ENCODE results near the gene GGN. TPM values are rescaled to one million over a fixed set of nuclear protein-coding genes. Genes with fewer than 3 reads are reported as not detected.

GGN gene
- total and polyA plus RNA-seq, 2 of the 13 experiments (the other 11 are each of a cell fraction or from before 2014, with no cell fraction given), result not detected

DNA sequence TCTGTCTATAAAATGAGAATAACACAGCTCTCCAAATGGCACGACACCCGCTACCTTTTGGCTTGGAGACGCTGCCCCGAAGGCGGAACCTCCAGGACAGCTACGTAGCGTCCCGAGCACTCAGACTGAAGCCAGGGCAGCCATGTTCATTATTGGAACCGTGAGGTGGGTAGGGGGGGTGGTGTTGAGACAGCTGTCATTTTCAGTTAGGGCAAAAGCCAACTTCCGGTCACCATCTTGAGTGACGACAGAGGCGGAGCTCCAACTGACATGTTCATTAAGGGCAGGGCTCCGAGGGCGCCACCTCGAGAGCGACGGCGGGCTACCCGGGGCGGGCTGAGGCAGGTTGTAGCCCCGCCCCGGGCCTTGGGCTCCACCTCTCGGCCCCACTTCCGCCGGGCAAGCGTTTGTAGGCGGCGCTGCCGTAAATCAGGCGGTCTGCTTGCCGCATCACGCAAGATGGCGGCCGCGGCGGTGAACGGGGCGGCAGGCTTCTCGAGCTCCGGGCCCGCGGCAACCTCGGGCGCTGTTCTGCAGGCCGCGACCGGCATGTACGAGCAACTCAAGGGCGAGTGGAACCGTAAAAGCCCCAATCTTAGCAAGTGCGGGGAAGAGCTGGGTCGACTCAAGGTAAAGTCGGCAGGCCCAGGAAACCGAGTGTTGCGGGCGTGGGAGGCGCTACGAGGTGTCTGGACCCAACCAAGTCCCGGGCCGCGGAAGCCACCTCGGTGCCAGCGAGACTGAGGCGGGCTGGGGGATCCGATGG, 13.3 kb downstream of the GGN start, which contains the start of gene PSMD8 (continued):
- 0 out of 2 replicates have a peak, but pooled peaks have one; percentile 63 for TF ChIP-seq ZNF703 (CRISPR knock-in tag; IDR thresholded peaks at IDR 0.05; ENCODE audit: borderline replicate concordance)
- peak; percentile 79; the same call in 1 of the 2 replicates for TF ChIP-seq ZNF552 (CRISPR knock-in tag; IDR thresholded peaks at IDR 0.05; ENCODE audit: borderline replicate concordance)
- peak; percentile 92 for TF ChIP-seq ZNF225 (CRISPR knock-in tag; IDR thresholded peaks at IDR 0.05)
- TF ChIP-seq, protein P1, sequence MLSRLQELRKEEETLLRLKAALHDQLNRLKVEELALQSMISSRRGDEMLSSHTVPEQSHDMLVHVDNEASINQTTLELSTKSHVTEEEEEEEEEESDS (CRISPR knock-in tag; IDR thresholded peaks at IDR 0.05; ENCODE audit: borderline replicate concordance), result no peak
- TF ChIP-seq, protein P2, sequence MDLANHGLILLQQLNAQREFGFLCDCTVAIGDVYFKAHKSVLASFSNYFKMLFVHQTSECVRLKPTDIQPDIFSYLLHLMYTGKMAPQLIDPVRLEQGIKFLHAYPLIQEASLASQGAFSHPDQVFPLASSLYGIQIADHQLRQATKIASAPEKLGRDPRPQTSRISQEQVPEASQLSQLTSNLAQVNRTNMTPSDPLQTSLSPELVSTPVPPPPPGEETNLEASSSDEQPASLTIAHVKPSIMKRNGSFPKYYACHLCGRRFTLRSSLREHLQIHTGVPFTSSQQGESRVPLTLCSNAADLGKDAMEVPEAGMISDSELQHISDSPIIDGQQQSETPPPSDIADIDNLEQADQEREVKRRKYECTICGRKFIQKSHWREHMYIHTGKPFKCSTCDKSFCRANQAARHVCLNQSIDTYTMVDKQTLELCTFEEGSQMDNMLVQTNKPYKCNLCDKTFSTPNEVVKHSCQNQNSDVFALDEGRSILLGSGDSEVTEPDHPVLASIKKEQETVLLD (CRISPR knock-in tag; IDR thresholded peaks at IDR 0.05; ENCODE audit: low read depth), result peak; percentile 73
- no peak for TF ChIP-seq CHD4 (IDR thresholded peaks at IDR 0.05; ENCODE audit: borderline replicate concordance, low read length)
- no peak for TF ChIP-seq HOXA7 (CRISPR knock-in tag; IDR thresholded peaks at IDR 0.05)
- TF ChIP-seq, protein P3, sequence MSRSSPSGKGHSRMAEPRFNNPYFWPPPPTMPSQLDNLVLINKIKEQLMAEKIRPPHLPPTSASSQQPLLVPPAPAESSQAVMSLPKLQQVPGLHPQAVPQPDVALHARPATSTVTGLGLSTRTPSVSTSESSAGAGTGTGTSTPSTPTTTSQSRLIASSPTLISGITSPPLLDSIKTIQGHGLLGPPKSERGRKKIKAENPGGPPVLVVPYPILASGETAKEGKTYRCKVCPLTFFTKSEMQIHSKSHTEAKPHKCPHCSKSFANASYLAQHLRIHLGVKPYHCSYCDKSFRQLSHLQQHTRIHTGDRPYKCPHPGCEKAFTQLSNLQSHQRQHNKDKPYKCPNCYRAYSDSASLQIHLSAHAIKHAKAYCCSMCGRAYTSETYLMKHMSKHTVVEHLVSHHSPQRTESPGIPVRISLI (CRISPR knock-in tag; IDR thresholded peaks at IDR 0.05; ENCODE audit: borderline replicate concordance), result peak; percentile 29; the same call in 1 of the 2 replicates
- TF ChIP-seq TCF12 (IDR thresholded peaks at IDR 0.05), result no peak
- no peak for TF ChIP-seq TCF12 (CRISPR knock-in tag; IDR thresholded peaks at IDR 0.05)
- peak; percentile 56; the same call in 1 of the 2 replicates for TF ChIP-seq ZNF678 (CRISPR knock-in tag; IDR thresholded peaks at IDR 0.05)
- TF ChIP-seq EED (CRISPR knock-in tag; IDR thresholded peaks at IDR 0.05), result peak; percentile 92
- peak; percentile 77; the same call in 1 of the 2 replicates for TF ChIP-seq ZNF768 (CRISPR knock-in tag; IDR thresholded peaks at IDR 0.05)
- TF ChIP-seq ZNF335 (CRISPR knock-in tag; IDR thresholded peaks at IDR 0.05), result peak; percentile 64; the same call in 1 of the 2 replicates
- no peak for TF ChIP-seq CEBPZ (IDR thresholded peaks at IDR 0.05; ENCODE audit: low read length)
- TF ChIP-seq SRSF1 (optimal IDR thresholded peaks at IDR 0.05; ENCODE audit: low read depth, low read length), result peak; percentile 68
- TF ChIP-seq ZNF10 (CRISPR knock-in tag; IDR thresholded peaks at IDR 0.05; ENCODE audit: borderline replicate concordance, low read depth), result no peak
- 0 out of 2 replicates have a peak, but pooled peaks have one; percentile 50 for TF ChIP-seq GPN1 (CRISPR knock-in tag; IDR thresholded peaks at IDR 0.05; ENCODE audit: borderline replicate concordance)
- no peak for TF ChIP-seq TERF1 (CRISPR knock-in tag; IDR thresholded peaks at IDR 0.05)
- TF ChIP-seq, protein P4, sequence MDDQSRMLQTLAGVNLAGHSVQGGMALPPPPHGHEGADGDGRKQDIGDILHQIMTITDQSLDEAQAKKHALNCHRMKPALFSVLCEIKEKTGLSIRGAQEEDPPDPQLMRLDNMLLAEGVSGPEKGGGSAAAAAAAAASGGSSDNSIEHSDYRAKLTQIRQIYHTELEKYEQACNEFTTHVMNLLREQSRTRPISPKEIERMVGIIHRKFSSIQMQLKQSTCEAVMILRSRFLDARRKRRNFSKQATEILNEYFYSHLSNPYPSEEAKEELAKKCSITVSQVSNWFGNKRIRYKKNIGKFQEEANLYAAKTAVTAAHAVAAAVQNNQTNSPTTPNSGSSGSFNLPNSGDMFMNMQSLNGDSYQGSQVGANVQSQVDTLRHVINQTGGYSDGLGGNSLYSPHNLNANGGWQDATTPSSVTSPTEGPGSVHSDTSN (CRISPR knock-in tag; IDR thresholded peaks at IDR 0.05; ENCODE audit: borderline replicate concordance), result peak; percentile 63; the same call in 1 of the 2 replicates
